Adrenal gland (tissue), 12 donors: ENCODE results near the gene SCN2B. TPM values are rescaled to one million over a fixed set of nuclear protein-coding genes. Genes with fewer than 3 reads are reported as not detected.
"Not testable (repeated sequence)": the region's sequence is repeated elsewhere in the genome, so short reads cannot be mapped to it uniquely, and the experiment has no call there.

ENCODE experiments used
- DNase-seq, 7 donors: peaks; one replicate each; pipeline ENCODE4 v3.0.0-alpha.2; 2019 to 2020
- H3K27ac ChIP-seq, 5 donors: fragments of 200-600 bp; sonication (generic) in 4 of 5; 1 replicate in 3 of 5; 2 replicates in 2 of 5; pipeline versions ENCODE4 v1.5.1 to v1.8.0; 2016 to 2020; ENCODE audit warnings: mild to moderate bottlenecking in 1 of 5
- H3K27me3 ChIP-seq: fragments of 200-600 bp; 2 replicates; pipeline ENCODE4 v1.8.0; 2021
- H3K36me3 ChIP-seq, 2 donors: fragments of 200-600 bp; replicated peaks in 1 of 2; 1 replicate in 1 of 2; 2 replicates in 1 of 2; pipeline versions ENCODE4 v1.5.1 to v1.8.0; 2018 to 2022
- H3K4me1 ChIP-seq, 2 donors: fragments of 200-600 bp; replicated peaks in 1 of 2; 1 replicate in 1 of 2; 2 replicates in 1 of 2; pipeline versions ENCODE4 v1.5.1 to v1.8.0; 2018 to 2021
- H3K4me3 ChIP-seq, 4 donors: fragments of 200-600 bp; sonication (generic) in 3 of 4; one replicate each; pipeline ENCODE4 v1.5.1; 2016 to 2018
- H3K9me3 ChIP-seq, 3 donors: fragments of 200-600 bp; sonication (generic) in 1 of 3; replicated peaks in 1 of 3; 1 replicate in 2 of 3; 2 replicates in 1 of 3; pipeline versions ENCODE4 v1.5.1 to v1.8.0; 2016 to 2021
- POLR2A ChIP-seq, 2 donors: fragments of 450-650 bp; IDR thresholded peaks; one replicate each; pipeline ENCODE4 v1.6.1; 2017; ENCODE audit warnings: antibody characterized with exemption in 2 of 2, mild to moderate bottlenecking in 2 of 2, moderate library complexity in 1 of 2
- WGBS, 4 donors: extraction: QIAGEN DNeasy Blood & Tissue Kit in 2 of 4; methylation state at CpG; one replicate each; pipeline versions ENCODE4 v1.1.5 to v1.1.7; 2013 to 2017; 5-methylcytosine and 5-hydroxymethylcytosine counted together
- intact Hi-C, 2 donors: fragments of 100-400 bp; cut with DNase I; formaldehyde crosslinking; loops; one replicate each; pipeline versions ENCODE4 v1.14.1 to v1.15.0; 2022 to 2023
- polyA plus RNA-seq, 3 donors: library from polyadenylated mRNA; stranded (reverse); fragments of 200-250 nt in 2 of 3; fragments of 350-450 nt in 1 of 3; fragmentation: Illumina TruSeq in 1 of 3; extraction: RNeasy Lipid Tissue Mini Kit (QIAGEN cat#74804) in 1 of 3; gene quantifications; one replicate each; pipeline ENCODE4 v1.2.3, GENCODE V29; 2013 to 2014
- total RNA-seq, 9 donors: library from RNA; depleted of rRNA in 4 of 9; stranded (reverse); fragments of >200 nt in 4 of 9; fragments of 120-200 nt in 1 of 9; fragmentation: NEBNext Ultra II Directional in 1 of 9; extraction: Animal tissue kit (Norgen Biotek cat#: 25700) in 1 of 9; gene quantifications; one replicate each; pipeline versions ENCODE4 v1.1.0 to v1.2.4, GENCODE V29; 2013 to 2023
- TF ChIP-seq, protein P1 (sequence below), 6 experiments: fragments of 450-650 bp in 4 of 6; fragments of 200-600 bp in 2 of 6; sonication (generic) in 1 of 6; IDR thresholded peaks; 1 replicate in 5 of 6; 2 replicates in 1 of 6; pipeline versions ENCODE4 v1.5.1 to v1.8.0; 2016 to 2021; ENCODE audit warnings: antibody characterized with exemption in 6 of 6, mild to moderate bottlenecking in 2 of 6, moderate library complexity in 1 of 6
- donor health status: healthy with polysubstance abuse.
- donor health status: Bipolar disorder and iron deficiency.
- donor health status: DM: yes; HTN: yes; CAD: no.
- donor health status: DM: no; HTN: no; CAD: no.
- donor health status: DM: no; HTN: no; CAD: no.
- donor health status: DM: yes; HTN: yes; CAD: no.

The SCN2B gene
- total and polyA plus RNA-seq, 12 donors: 0.09 to 0.96 (median 0.38) TPM

GRCh38 chr11:118198370-118198769 lies 21.9 kb upstream of the SCN2B start:
- no peak for TF ChIP-seq POLR2A (IDR thresholded peaks at IDR 0.05)
- TF ChIP-seq, protein P1, sequence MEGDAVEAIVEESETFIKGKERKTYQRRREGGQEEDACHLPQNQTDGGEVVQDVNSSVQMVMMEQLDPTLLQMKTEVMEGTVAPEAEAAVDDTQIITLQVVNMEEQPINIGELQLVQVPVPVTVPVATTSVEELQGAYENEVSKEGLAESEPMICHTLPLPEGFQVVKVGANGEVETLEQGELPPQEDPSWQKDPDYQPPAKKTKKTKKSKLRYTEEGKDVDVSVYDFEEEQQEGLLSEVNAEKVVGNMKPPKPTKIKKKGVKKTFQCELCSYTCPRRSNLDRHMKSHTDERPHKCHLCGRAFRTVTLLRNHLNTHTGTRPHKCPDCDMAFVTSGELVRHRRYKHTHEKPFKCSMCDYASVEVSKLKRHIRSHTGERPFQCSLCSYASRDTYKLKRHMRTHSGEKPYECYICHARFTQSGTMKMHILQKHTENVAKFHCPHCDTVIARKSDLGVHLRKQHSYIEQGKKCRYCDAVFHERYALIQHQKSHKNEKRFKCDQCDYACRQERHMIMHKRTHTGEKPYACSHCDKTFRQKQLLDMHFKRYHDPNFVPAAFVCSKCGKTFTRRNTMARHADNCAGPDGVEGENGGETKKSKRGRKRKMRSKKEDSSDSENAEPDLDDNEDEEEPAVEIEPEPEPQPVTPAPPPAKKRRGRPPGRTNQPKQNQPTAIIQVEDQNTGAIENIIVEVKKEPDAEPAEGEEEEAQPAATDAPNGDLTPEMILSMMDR (IDR thresholded peaks at IDR 0.05): peak; percentile 64 to 87 (median 80)
- peak; percentile 67 to 84 (median 71) for DNase-seq
- Histone ChIP-seq H3K4me3 (no peak overlapping the region), H3K27me3 (no peaks in the 10 kb centered on the region), H3K4me1 (peaks cover 0 to 10% of the 10 kb centered on the region in 2 donors), H3K27ac (no peak overlapping the region), H3K36me3 (no peaks in the 10 kb centered on the region), H3K9me3 (no peaks in the 10 kb centered on the region)
- WGBS, 4 donors: 0 to 1% (median 0%) methylated on average over 5 to 9 of the region's 9 CpGs
- intact Hi-C loops: loop anchor here (2.0 to 5.0 kb wide), 2 partner anchors 154 kb away; no protein-coding TSS in a partner anchor

- intact Hi-C loops: loop anchor here in 1 of 2 donors (5.0 kb wide), 1 partner anchor 157 kb away; no protein-coding TSS in a partner anchor
- Histone ChIP-seq H3K4me1 (peaks cover 0 to 10% of the 10 kb centered on the region in 2 donors), H3K4me3 (no peak overlapping the region), H3K27ac (peak overlapping the region in 1 of 5 donors; percentile 31), H3K27me3 (no peaks in the 10 kb centered on the region), H3K9me3 (no peaks in the 10 kb centered on the region), H3K36me3 (no peaks in the 10 kb centered on the region)
- no peak for TF ChIP-seq POLR2A (IDR thresholded peaks at IDR 0.05)
- TF ChIP-seq, protein P1 (IDR thresholded peaks at IDR 0.05): no peak
- peak; percentile 36 to 84 (median 51) for DNase-seq
- 54 to 61% (median 57%) methylated on average over 9 to 10 of the region's 10 CpGs for WGBS, 4 donors
Measured at GRCh38 chr11:118194835-118195627, 18.6 kb upstream of the SCN2B start.

DNA sequence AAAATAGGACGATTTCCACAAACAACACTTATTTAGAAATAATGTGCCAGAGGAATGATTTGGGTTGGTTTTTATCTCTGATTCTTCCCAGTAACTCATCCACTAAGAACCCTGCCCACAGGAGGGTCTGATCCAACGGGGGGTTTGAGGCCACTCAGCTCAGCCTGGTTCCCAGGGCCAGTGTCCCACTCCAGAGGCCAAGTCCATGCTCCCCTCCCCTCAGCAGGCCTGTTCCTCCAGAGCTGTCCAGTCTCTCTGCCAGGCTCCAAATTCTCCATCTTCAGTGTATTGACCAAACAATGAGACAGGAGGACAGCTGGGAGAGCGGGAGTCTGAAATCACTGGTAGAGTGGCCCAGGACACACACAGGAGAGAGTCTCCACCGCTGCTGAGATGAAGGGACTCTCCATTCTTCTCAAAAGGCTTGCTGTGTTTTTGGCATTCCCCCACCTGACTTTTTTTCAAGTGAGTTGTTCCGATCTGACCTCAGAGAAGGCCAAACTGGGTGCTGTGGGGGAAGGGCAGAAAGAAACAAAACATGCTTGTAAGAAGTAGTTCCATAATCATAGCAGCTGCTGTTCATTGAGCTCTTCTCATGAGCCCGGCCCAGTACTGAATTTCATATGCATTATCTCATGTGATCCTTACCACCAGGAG lies 17.6 kb upstream of the SCN2B start:
- intact Hi-C loops: no loop called here
- Histone ChIP-seq H3K4me1 (peaks cover 0 to 8% of the 10 kb centered on the region in 2 donors), H3K9me3 (no peaks in the 10 kb centered on the region), H3K27ac (no peak overlapping the region), H3K36me3 (no peaks in the 10 kb centered on the region), H3K27me3 (no peaks in the 10 kb centered on the region), H3K4me3 (no peak overlapping the region)
- TF ChIP-seq POLR2A (IDR thresholded peaks at IDR 0.05): no peak
- TF ChIP-seq, protein P1 (IDR thresholded peaks at IDR 0.05): no peak
- no peak for DNase-seq
- WGBS, 4 donors: 75 to 82% (median 78%) methylated on average over 6 of the region's 6 CpGs

GRCh38 chr11:118192817-118193216 lies 16.4 kb upstream of the SCN2B start:
- 80 to 88% (median 86%) methylated on average over 5 of the region's 5 CpGs for whole genome bisulfite sequencing, 4 donors
- H3K9me3 ChIP-seq, H3K27ac ChIP-seq, H3K27me3 ChIP-seq, intact Hi-C loops, H3K4me1 ChIP-seq, H3K36me3 ChIP-seq, H3K4me3 ChIP-seq, DNase-seq: not testable (repeated sequence)

GRCh38 chr11:118190942-118191506 lies 14.6 kb upstream of the SCN2B start:
- intact Hi-C loops, H3K36me3 ChIP-seq, H3K9me3 ChIP-seq, DNase-seq, H3K4me1 ChIP-seq, H3K27me3 ChIP-seq, H3K4me3 ChIP-seq, H3K27ac ChIP-seq: not testable (repeated sequence)
- WGBS, 4 donors: 45 to 95% (median 87%) methylated on average over 2 of the region's 2 CpGs
